Measurements from ENCODE around the gene BCAR3.

Gene BCAR3

GRCh38 chr1:93576346-93576745 lies 105.3 kb downstream of the BCAR3 start:
- ATAC-seq (ENCODE audit: insufficient read depth, low read depth), result no peak
- Histone ChIP-seq H3K4me1 (ENCODE audit: insufficient read depth, low read length) (no peaks in the 10 kb centered on the region), H2AFZ (ENCODE audit: low read depth, low read length) (no peak overlapping the region), H3K27me3 (ENCODE audit: insufficient read depth, low read length, poor library complexity) (no peaks in the 10 kb centered on the region), H3K9ac (ENCODE audit: low read depth, low read length) (no peak overlapping the region), H3K36me3 (ENCODE audit: insufficient read depth, low read length) (no peaks in the 10 kb centered on the region), H3K9me3 (ENCODE audit: insufficient read depth, low read length, severe bottlenecking) (no peaks in the 10 kb centered on the region), H3K79me2 (ENCODE audit: insufficient read depth, low read length) (no peaks in the 10 kb centered on the region), H3K4me3 (ENCODE audit: low read depth in 1 of 2, low read length in 2 of 2) (no peak overlapping the region), H4K20me1 (ENCODE audit: insufficient read depth, low read length) (no peaks in the 10 kb centered on the region), H3K27ac (ENCODE audit: low read length) (no peak overlapping the region), H3K4me2 (ENCODE audit: insufficient read depth, low read length) (no peak overlapping the region)
- TF ChIP-seq CTCF (IDR thresholded peaks at IDR 0.05; ENCODE audit: borderline replicate concordance, extremely low read depth, low read length, poor library complexity, severe bottlenecking) (no peak), EZH2 (IDR thresholded peaks at IDR 0.05; ENCODE audit: borderline replicate concordance, low read depth, low read length, severe bottlenecking) (no peak)
- DNase-seq, result no peak

- Histone ChIP-seq H3K79me2 (ENCODE audit: insufficient read depth, low read length) (no peaks in the 10 kb centered on the region), H3K36me3 (ENCODE audit: insufficient read depth, low read length) (no peaks in the 10 kb centered on the region), H4K20me1 (ENCODE audit: insufficient read depth, low read length) (no peaks in the 10 kb centered on the region), H3K4me1 (ENCODE audit: insufficient read depth, low read length) (no peaks in the 10 kb centered on the region), H3K27me3 (ENCODE audit: insufficient read depth, low read length, poor library complexity) (no peaks in the 10 kb centered on the region), H2AFZ (ENCODE audit: low read depth, low read length) (no peak overlapping the region), H3K4me2 (ENCODE audit: insufficient read depth, low read length) (no peak overlapping the region), H3K9me3 (ENCODE audit: insufficient read depth, low read length, severe bottlenecking) (no peaks in the 10 kb centered on the region), H3K9ac (ENCODE audit: low read depth, low read length) (no peak overlapping the region), H3K4me3 (ENCODE audit: low read depth in 1 of 2, low read length in 2 of 2) (no peak overlapping the region), H3K27ac (ENCODE audit: low read length) (no peak overlapping the region)
- ATAC-seq (ENCODE audit: insufficient read depth, low read depth) (no peak), DNase-seq (no peak)
- TF ChIP-seq CTCF (IDR thresholded peaks at IDR 0.05; ENCODE audit: borderline replicate concordance, extremely low read depth, low read length, poor library complexity, severe bottlenecking), result no peak
- no peak for TF ChIP-seq EZH2 (IDR thresholded peaks at IDR 0.05; ENCODE audit: borderline replicate concordance, low read depth, low read length, severe bottlenecking)
Observed at GRCh38 chr1:93575621-93576284, 105.9 kb downstream of the BCAR3 start.

- no peak for TF ChIP-seq CTCF (IDR thresholded peaks at IDR 0.05; ENCODE audit: borderline replicate concordance, extremely low read depth, low read length, poor library complexity, severe bottlenecking)
- no peak for TF ChIP-seq EZH2 (IDR thresholded peaks at IDR 0.05; ENCODE audit: borderline replicate concordance, low read depth, low read length, severe bottlenecking)
- DNase-seq (no peak), ATAC-seq (ENCODE audit: insufficient read depth, low read depth) (no peak)
- H3K4me1 ChIP-seq (ENCODE audit: insufficient read depth, low read length), result no peaks in the 10 kb centered on the region
- H3K27me3 ChIP-seq (ENCODE audit: insufficient read depth, low read length, poor library complexity), result no peaks in the 10 kb centered on the region
- H4K20me1 ChIP-seq (ENCODE audit: insufficient read depth, low read length), result no peaks in the 10 kb centered on the region
- H3K9me3 ChIP-seq (ENCODE audit: insufficient read depth, low read length, severe bottlenecking), result no peaks in the 10 kb centered on the region
- no peak overlapping the region for H3K27ac ChIP-seq (ENCODE audit: low read length)
- no peak overlapping the region for H3K9ac ChIP-seq (ENCODE audit: low read depth, low read length)
- no peak overlapping the region for H3K4me2 ChIP-seq (ENCODE audit: insufficient read depth, low read length)
- no peak overlapping the region for H2AFZ ChIP-seq (ENCODE audit: low read depth, low read length)
- H3K4me3 ChIP-seq (ENCODE audit: low read depth in 1 of 2, low read length in 2 of 2), result no peak overlapping the region
- H3K36me3 ChIP-seq (ENCODE audit: insufficient read depth, low read length), result no peaks in the 10 kb centered on the region
- no peaks in the 10 kb centered on the region for H3K79me2 ChIP-seq (ENCODE audit: insufficient read depth, low read length)
Observed at GRCh38 chr1:93574991-93575390, 106.6 kb downstream of the BCAR3 start.
